Testis (tissue), 3 donors: Measurements from ENCODE around the gene LRWD1. TPM values are rescaled to one million over a fixed set of nuclear protein-coding genes. Genes with fewer than 3 reads are reported as not detected.
"Not testable (repeated sequence)": the region's sequence is repeated elsewhere in the genome, so short reads cannot be mapped to it uniquely, and the experiment has no call there.

ENCODE experiments used
- DNase-seq: peaks from one replicate; pipeline ENCODE4 v3.0.0-alpha.2; 2019
- H3K27ac ChIP-seq, 2 donors: fragments of 200-600 bp; sonication (generic); one replicate each; pipeline ENCODE4 v1.5.1; 2019
- H3K27me3 ChIP-seq: fragments of 200-600 bp; sonication (generic); one replicate; pipeline ENCODE4 v1.5.1; 2019
- H3K36me3 ChIP-seq: fragments of 200-600 bp; sonication (generic); one replicate; pipeline ENCODE4 v1.5.1; 2017; ENCODE audit warnings: low read depth; ENCODE audit errors: missing control alignments
- H3K4me1 ChIP-seq: fragments of 200-600 bp; sonication (generic); one replicate; pipeline ENCODE4 v1.5.1; 2019
- H3K4me3 ChIP-seq, 2 donors: fragments of 200-600 bp; sonication (generic); one replicate each; pipeline ENCODE4 v1.5.1; 2017 to 2019
- H3K9me3 ChIP-seq: fragments of 200-600 bp; sonication (generic); one replicate; pipeline ENCODE4 v1.5.1; 2017
- WGBS, 2 donors: methylation state at CpG; one replicate each; pipeline ENCODE4 v1.1.5; 2018; 5-methylcytosine and 5-hydroxymethylcytosine counted together
- intact Hi-C: fragments of 100-400 bp; cut with DNase I; formaldehyde crosslinking; loops from one replicate; pipeline ENCODE4 v1.15.1; 2023; ENCODE audit warnings: low total_unique reads
- microRNA-seq, 2 donors: library from miRNA; unstranded; fragments of <30 nt; microRNA quantifications; one replicate each; pipeline ENCODE4, GENCODE V29; 2016; ENCODE audit warnings: borderline number of aligned reads in 2 of 2, borderline replicate concordance in 1 of 2
- polyA plus RNA-seq: library from polyadenylated mRNA; stranded (reverse); fragments of 350-450 nt; fragmentation: Illumina TruSeq; extraction: RNeasy Lipid Tissue Mini Kit (QIAGEN cat#74804); gene quantifications from one replicate; pipeline ENCODE4 v1.2.3, GENCODE V29; 2014; ENCODE audit warnings: low read depth, low replicate concordance; ENCODE audit not compliant: insufficient read depth
- total RNA-seq, 2 donors: library from RNA; depleted of rRNA; stranded (reverse); fragments of >200 nt; gene quantifications; one replicate each; pipeline ENCODE4 v1.2.3, GENCODE V29; 2016

Gene LRWD1
- total and polyA plus RNA-seq, 3 donors from 2014 or later, result 221 to 540 (median 350) TPM

GRCh38 chr7:102516951-102517350, 52.2 kb downstream of the LRWD1 start:
- DNase-seq, H3K4me1 ChIP-seq, H3K36me3 ChIP-seq, H3K27me3 ChIP-seq, intact Hi-C loops, H3K9me3 ChIP-seq, H3K27ac ChIP-seq, H3K4me3 ChIP-seq: not testable (repeated sequence)
- WGBS, 2 donors, result no CpG with 5 or more reads among the region's 10 CpGs

- DNase-seq, intact Hi-C loops, H3K27me3 ChIP-seq, H3K36me3 ChIP-seq, H3K4me1 ChIP-seq, H3K4me3 ChIP-seq, H3K9me3 ChIP-seq, H3K27ac ChIP-seq: not testable (repeated sequence)
- WGBS, 2 donors, result no CpG with 5 or more reads among the region's 61 CpGs
These were observed 52.9 kb downstream of the LRWD1 start, which contains the start of gene RASA4B for GRCh38 chr7:102517550-102518147. TSS of gene RASA4B (minus strand) at chr7:102517777. CDS start at chr7:102517710, 67 bp downstream.

GRCh38 chr7:102520797-102521196, 56.0 kb downstream of the LRWD1 start:
- intact Hi-C loops, DNase-seq, H3K4me1 ChIP-seq, H3K36me3 ChIP-seq, H3K27ac ChIP-seq, H3K27me3 ChIP-seq, H3K4me3 ChIP-seq, H3K9me3 ChIP-seq: not testable (repeated sequence)
- 91% methylated on average over 4 of the region's 5 CpGs; no CpG with 5 or more reads in 1 of the 2 donors for WGBS, 2 donors

Small RNA genes within 50 kb of the gene (microRNA-seq; reads per million reads assigned to microRNA genes)
- gene MIR4467 (0.69 to 5.6 reads per million in 2 donors), gene MIR5090 (3.5 to 4.8 reads per million in 2 donors)

Other genes starting within 250 kb of the LRWD1 start
- 10 to 100 TPM; 22.8 to 26.6 TPM for gene SH2B2, start 178.1 kb upstream of the LRWD1 start, total RNA-seq
- 4.6 TPM for gene SH2B2, start 178.1 kb upstream of the LRWD1 start, polyA plus RNA-seq
- 1 to 10 TPM; 2.3 to 5.2 TPM for gene SPDYE6, start 108.5 kb upstream of the LRWD1 start, total RNA-seq
- 6.7 TPM for gene SPDYE6, start 108.5 kb upstream of the LRWD1 start, polyA plus RNA-seq
- gene PRKRIP1, start 68.6 kb upstream of the LRWD1 start, total RNA-seq, result 10 to 100 TPM; 52.5 to 71.1 TPM
- 50.8 TPM for gene PRKRIP1, start 68.6 kb upstream of the LRWD1 start, polyA plus RNA-seq
- gene ORAI2, start 31.4 kb upstream of the LRWD1 start, total RNA-seq, result 10 to 100 TPM in 1 of 2 donors, 1 to 10 TPM in 1; 9.7 to 10.3 TPM
- gene ORAI2, start 31.4 kb upstream of the LRWD1 start, polyA plus RNA-seq, result 9.9 TPM
- 10 to 100 TPM; 26.7 to 27.7 TPM for gene ALKBH4, start 121 bp upstream of the LRWD1 start, total RNA-seq
- gene ALKBH4, start 121 bp upstream of the LRWD1 start, polyA plus RNA-seq, result 9.3 TPM
- gene POLR2J, start 13.9 kb downstream of the LRWD1 start, total RNA-seq, result 10 to 100 TPM; 33.9 to 46.0 TPM
- 73.1 TPM for gene POLR2J, start 13.9 kb downstream of the LRWD1 start, polyA plus RNA-seq
- 10 to 100 TPM; 11.5 to 15.7 TPM for gene RASA4B, start 52.8 kb downstream of the LRWD1 start, total RNA-seq
- 18.5 TPM for gene RASA4B, start 52.8 kb downstream of the LRWD1 start, polyA plus RNA-seq
- 10 to 100 TPM in 1 of 2 donors, 1 to 10 TPM in 1; 5.6 to 10.5 TPM for gene UPK3BL2, start 78.7 kb downstream of the LRWD1 start, total RNA-seq
- 4.4 TPM for gene UPK3BL2, start 78.7 kb downstream of the LRWD1 start, polyA plus RNA-seq
- 10 to 100 TPM in 1 of 2 donors, 1 to 10 TPM in 1; 5.4 to 15.6 TPM for gene SPDYE2, start 86.2 kb downstream of the LRWD1 start, total RNA-seq
- 19.5 TPM for gene SPDYE2, start 86.2 kb downstream of the LRWD1 start, polyA plus RNA-seq
- 10 to 100 TPM; 31.3 to 45.5 TPM for gene POLR2J3, start 107.6 kb downstream of the LRWD1 start, total RNA-seq
- 66.4 TPM for gene POLR2J3, start 107.6 kb downstream of the LRWD1 start, polyA plus RNA-seq
- gene RASA4, start 151.8 kb downstream of the LRWD1 start, total RNA-seq, result 10 to 100 TPM; 28.0 to 49.0 TPM
- 43.3 TPM for gene RASA4, start 151.8 kb downstream of the LRWD1 start, polyA plus RNA-seq
- gene UPK3BL1, start 177.8 kb downstream of the LRWD1 start, total RNA-seq, result 10 to 100 TPM; 22.5 to 24.2 TPM
- 27.4 TPM for gene UPK3BL1, start 177.8 kb downstream of the LRWD1 start, polyA plus RNA-seq
- gene SPDYE2B, start 185.3 kb downstream of the LRWD1 start, total RNA-seq, result 10 to 100 TPM in 1 of 2 donors, 1 to 10 TPM in 1; 1.4 to 10.6 TPM
- gene SPDYE2B, start 185.3 kb downstream of the LRWD1 start, polyA plus RNA-seq, result 3.3 TPM
- 10 to 100 TPM in 1 of 2 donors, 1 to 10 TPM in 1; 7.6 to 10.2 TPM for gene POLR2J2, start 206.7 kb downstream of the LRWD1 start, total RNA-seq
- gene POLR2J2, start 206.7 kb downstream of the LRWD1 start, polyA plus RNA-seq, result 1.4 TPM